Epithelial cell of esophagus (primary cell): ENCODE data around the gene CBR1.

ENCODE experiments used
- DNase-seq: peaks from one replicate; pipeline ENCODE4 v3.0.0; 2010; ENCODE audit warnings: low read depth
- H3K4me3 ChIP-seq: 2 replicates; pipeline ENCODE4 v1.5.1; 2011; ENCODE audit warnings: mild to moderate bottlenecking, low read length, control low read depth
- TF ChIP-seq, protein P1 (sequence below): IDR thresholded peaks from 2 replicates; pipeline ENCODE4 v1.5.1; 2011; ENCODE audit warnings: low read depth, mild to moderate bottlenecking, low read length, control low read depth, inconsistent platforms; ENCODE audit not compliant: insufficient read depth; ENCODE audit errors: missing control alignments

The CBR1 gene

GRCh38 chr21:36079010-36079649, 9.3 kb downstream of the CBR1 start:
- TF ChIP-seq, protein P1, sequence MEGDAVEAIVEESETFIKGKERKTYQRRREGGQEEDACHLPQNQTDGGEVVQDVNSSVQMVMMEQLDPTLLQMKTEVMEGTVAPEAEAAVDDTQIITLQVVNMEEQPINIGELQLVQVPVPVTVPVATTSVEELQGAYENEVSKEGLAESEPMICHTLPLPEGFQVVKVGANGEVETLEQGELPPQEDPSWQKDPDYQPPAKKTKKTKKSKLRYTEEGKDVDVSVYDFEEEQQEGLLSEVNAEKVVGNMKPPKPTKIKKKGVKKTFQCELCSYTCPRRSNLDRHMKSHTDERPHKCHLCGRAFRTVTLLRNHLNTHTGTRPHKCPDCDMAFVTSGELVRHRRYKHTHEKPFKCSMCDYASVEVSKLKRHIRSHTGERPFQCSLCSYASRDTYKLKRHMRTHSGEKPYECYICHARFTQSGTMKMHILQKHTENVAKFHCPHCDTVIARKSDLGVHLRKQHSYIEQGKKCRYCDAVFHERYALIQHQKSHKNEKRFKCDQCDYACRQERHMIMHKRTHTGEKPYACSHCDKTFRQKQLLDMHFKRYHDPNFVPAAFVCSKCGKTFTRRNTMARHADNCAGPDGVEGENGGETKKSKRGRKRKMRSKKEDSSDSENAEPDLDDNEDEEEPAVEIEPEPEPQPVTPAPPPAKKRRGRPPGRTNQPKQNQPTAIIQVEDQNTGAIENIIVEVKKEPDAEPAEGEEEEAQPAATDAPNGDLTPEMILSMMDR, result no peak
- no peak overlapping the region for H3K4me3 ChIP-seq
- no peak for DNase-seq

DNA sequence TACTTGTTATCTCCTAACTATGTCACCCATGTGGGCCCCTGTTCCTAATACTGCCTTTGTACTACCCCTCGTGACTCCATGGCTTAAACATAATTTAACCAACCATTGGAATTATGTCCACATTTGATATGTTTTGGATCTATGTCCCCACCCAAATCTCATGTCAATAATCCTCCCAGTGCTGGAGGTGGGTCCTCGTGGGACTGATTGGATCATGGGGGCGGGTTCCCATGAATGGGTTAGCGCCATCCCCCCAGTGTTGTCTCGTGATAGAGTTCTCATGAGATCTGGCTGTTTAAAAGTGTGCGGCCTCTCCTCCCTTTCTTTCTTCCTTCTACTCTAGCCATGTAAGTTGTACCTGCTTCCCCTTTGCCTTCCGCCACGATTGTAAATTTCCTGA, 9.8 kb downstream of the CBR1 start:
- DNase-seq, result no peak
- TF ChIP-seq, protein P1, result no peak
- H3K4me3 ChIP-seq, result no peak overlapping the region

- DNase-seq, result peak; percentile 95
- TF ChIP-seq, protein P1, result no peak
These were observed 10.6 kb downstream of the CBR1 start for GRCh38 chr21:36080386-36080785.

GRCh38 chr21:36082237-36082664, 12.4 kb downstream of the CBR1 start:
- TF ChIP-seq, protein P1, result no peak
- no peak overlapping the region for H3K4me3 ChIP-seq

More at GRCh38 chr21:36080386-36080785, 10.6 kb downstream of the CBR1 start:
- H3K4me3 ChIP-seq, result no peak overlapping the region

GRCh38 chr21:36087362-36088138, 17.7 kb downstream of the CBR1 start:
- H3K4me3 ChIP-seq, result no peak overlapping the region
- TF ChIP-seq, protein P1, result no peak
- no peak for DNase-seq

More at GRCh38 chr21:36082237-36082664, 12.4 kb downstream of the CBR1 start:
- no peak for DNase-seq

DNA sequence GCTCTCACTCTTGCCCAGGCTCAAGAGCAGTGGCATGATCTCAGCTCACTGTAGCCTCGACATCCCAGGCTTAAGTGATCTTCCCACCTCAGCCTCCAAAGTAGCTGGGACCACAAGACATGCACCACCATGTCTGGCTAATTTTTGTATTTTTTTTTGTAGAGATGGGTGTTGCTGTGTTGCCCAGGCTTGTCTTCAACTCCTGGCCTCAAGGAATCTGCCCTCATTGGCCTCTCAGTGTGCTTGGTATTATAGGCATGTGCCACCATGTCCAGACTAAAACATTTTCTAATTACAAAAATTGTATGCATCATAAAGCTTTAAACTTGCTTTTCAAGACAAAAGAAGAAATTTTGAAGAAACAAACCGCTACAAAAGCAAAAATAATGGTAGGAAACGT, 20.1 kb downstream of the CBR1 start:
- DNase-seq, result peak; percentile 91
- no peak overlapping the region for H3K4me3 ChIP-seq
- TF ChIP-seq, protein P1, result no peak

DNA sequence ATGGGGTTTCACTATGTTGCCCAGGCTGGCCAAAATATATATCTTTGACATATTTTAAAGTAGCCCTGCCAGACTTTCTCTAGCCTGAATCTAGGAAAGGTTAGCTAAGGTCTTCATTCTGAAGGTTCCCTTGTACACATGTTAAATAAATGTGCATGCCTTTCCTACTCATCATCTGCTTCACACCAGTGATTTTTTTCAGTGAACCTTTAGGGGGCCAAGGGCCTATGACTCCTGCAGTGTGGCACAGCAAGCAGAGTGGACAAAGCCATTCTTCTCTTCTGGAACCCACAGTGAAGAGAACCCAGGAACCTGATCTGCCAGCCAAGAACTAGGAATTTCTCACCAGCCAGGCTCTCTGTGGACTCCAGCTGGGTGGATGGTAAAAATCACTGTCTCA, 22.9 kb downstream of the CBR1 start:
- DNase-seq, result no peak
- H3K4me3 ChIP-seq, result no peak overlapping the region
- TF ChIP-seq, protein P1, result no peak
